Right ventricle myocardium inferior (tissue), 1 donor: ENCODE data around the gene MIX23. TPM values are rescaled to one million over a fixed set of nuclear protein-coding genes. Genes with fewer than 3 reads are reported as not detected.

Experiments
- ATAC-seq: fragments of 200-7000 bp; cut with Tn5 transposase; one replicate; pipeline ENCODE4 v1.9.1; 2020; ENCODE audit warnings: mild to moderate bottlenecking, moderate library complexity
- DNase-seq: peaks from one replicate; pipeline ENCODE4 v3.0.0; 2021; ENCODE audit errors: missing footprints
- intact Hi-C: fragments of 100-400 bp; cut with DNase I; formaldehyde crosslinking; loops from one replicate; pipeline ENCODE4 v1.11.0; 2022
- total RNA-seq: library from RNA; stranded (reverse); fragmentation: NEBNext Ultra II Directional; extraction: Animal tissue kit (Norgen Biotek cat#: 25700); gene quantifications from one replicate; pipeline ENCODE4 v1.2.1, GENCODE V29; 2021
- donor health status: DM: no; HTN: yes; CAD: no; lungs with severe emphysema.

MIX23 gene
- total RNA-seq, 1 donor from 2014 or later, result 25.6 TPM

- DNase-seq (no peak), ATAC-seq (no peak)
- intact Hi-C loops, result no loop called here
Observed at GRCh38 chr3:122314228-122314876, 68.7 kb downstream of the MIX23 start.

GRCh38 chr3:122313281-122313680, 69.8 kb downstream of the MIX23 start:
- intact Hi-C loops, result no loop called here
- no peak for DNase-seq
- no peak for ATAC-seq

GRCh38 chr3:122312826-122313225, 70.2 kb downstream of the MIX23 start:
- DNase-seq, result no peak
- intact Hi-C loops, result no loop called here
- no peak for ATAC-seq

GRCh38 chr3:122310361-122310760, 72.7 kb downstream of the MIX23 start:
- DNase-seq (no peak), ATAC-seq (no peak)
- intact Hi-C loops, result no loop called here

Other genes starting within 250 kb of the MIX23 start
- gene CASR, start 199.6 kb downstream of the MIX23 start, total RNA-seq, result not detected
- gene CSTA, start 58.0 kb downstream of the MIX23 start, total RNA-seq, result 2.5 TPM
- gene FAM162A, start 951 bp upstream of the MIX23 start, total RNA-seq, result 141 TPM
- 2.5 TPM for gene WDR5B, start 32.8 kb upstream of the MIX23 start, total RNA-seq
- gene KPNA1, start 131.7 kb upstream of the MIX23 start, total RNA-seq, result 71.7 TPM
- 14.0 TPM for gene PARP9, start 181.1 kb upstream of the MIX23 start, total RNA-seq
- 14.6 TPM for gene DTX3L, start 181.1 kb upstream of the MIX23 start, total RNA-seq
- 0.51 TPM for gene PARP15, start 194.4 kb upstream of the MIX23 start, total RNA-seq